GM10248 (cell line): ENCODE results near the gene CENPC.
"Not testable (repeated sequence)": the region's sequence is repeated elsewhere in the genome, so short reads cannot be mapped to it uniquely, and the experiment has no call there.

Experiments used
- CTCF ChIA-PET: fragments of 300-600 bp; sonication (Branson Sonifier 250); formaldehyde crosslinking; extraction: SDS; loops from one replicate; lab custom pipeline; 2021; ENCODE audit warnings: antibody characterized with exemption; lab: Yijun Ruan, JAX
- POLR2A ChIA-PET: fragments of 350-650 bp; sonication (Branson Sonifier 250); formaldehyde crosslinking; extraction: SDS; loops from one replicate; lab custom pipeline; 2020; ENCODE audit warnings: antibody characterized with exemption; lab: Yijun Ruan, JAX
- DNase-seq: peaks from one replicate; pipeline ENCODE4 v3.0.0; 2012; ENCODE audit errors: extremely low spot score
- CTCF ChIP-seq: IDR thresholded peaks from 2 replicates; pipeline ENCODE4 v1.5.1; 2012; ENCODE audit warnings: mild to moderate bottlenecking, low read depth; ENCODE audit errors: extremely low read depth, missing control alignments, control extremely low read depth

CENPC gene

GRCh38 chr4:67555447-67555846 is 10.1 kb upstream of the CENPC start:
- TF ChIP-seq CTCF: no peak
- POLR2A ChIA-PET: no interaction called here
- CTCF ChIA-PET: interaction anchor here (1.5 to 1.8 kb wide), 3 partner anchors 11 to 15 kb away, joined by 3 to 8 read pairs (median 4); no protein-coding TSS in a partner anchor
- DNase-seq: no peak

- ChIA-PET CTCF (interaction anchor here (0.7 to 2.4 kb wide), 4 partner anchors 9 to 357 kb away, joined by 3 to 5 read pairs (median 4); no protein-coding TSS in a partner anchor), POLR2A (no interaction called here)
- no peak for DNase-seq
- TF ChIP-seq CTCF: no peak
Observed at GRCh38 chr4:67554096-67554495, 8.8 kb upstream of the CENPC start.

GRCh38 chr4:67552146-67552792 is 7.0 kb upstream of the CENPC start:
- POLR2A ChIA-PET: not testable (repeated sequence)

GRCh38 chr4:67550857-67551256 is 5.6 kb upstream of the CENPC start:
- no peak for DNase-seq
- CTCF ChIA-PET: interaction anchor here (1.3 to 2.4 kb wide), 3 partner anchors 10 to 625 kb away, joined by 3 to 8 read pairs (median 4); no protein-coding TSS in a partner anchor
- no peak for TF ChIP-seq CTCF
- POLR2A ChIA-PET: interaction anchor here (0.6 to 0.7 kb wide), 2 partner anchors 148 to 439 kb away, joined by 3 to 4 read pairs; no protein-coding TSS in a partner anchor

More at GRCh38 chr4:67552146-67552792, 7.0 kb upstream of the CENPC start:
- not testable (repeated sequence) for DNase-seq
- CTCF ChIA-PET: interaction anchor here (0.7 to 2.4 kb wide), 6 partner anchors 10 to 176 kb away, joined by 3 to 5 read pairs (median 4); no protein-coding TSS in a partner anchor

- POLR2A ChIA-PET: interaction anchor here (0.6 to 0.7 kb wide), 2 partner anchors 148 to 439 kb away, joined by 3 to 4 read pairs; no protein-coding TSS in a partner anchor
- DNase-seq: no peak
- CTCF ChIA-PET: interaction anchor here (0.8 to 2.4 kb wide), 8 partner anchors 10 to 625 kb away, joined by 3 to 9 read pairs (median 4); no protein-coding TSS in a partner anchor
- no peak for TF ChIP-seq CTCF
Observed at GRCh38 chr4:67550451-67550850, 5.1 kb upstream of the CENPC start.

GRCh38 chr4:67549123-67549522 is 3.8 kb upstream of the CENPC start:
- ChIA-PET POLR2A (no interaction called here), CTCF (interaction anchor here (0.9 to 2.4 kb wide), 8 partner anchors 11 to 627 kb away, joined by 3 to 9 read pairs (median 4); no protein-coding TSS in a partner anchor)
- peak; percentile 73 for TF ChIP-seq CTCF
- DNase-seq: peak; percentile 32

- POLR2A ChIA-PET: no interaction called here
- no peak for DNase-seq
- no peak for TF ChIP-seq CTCF
- CTCF ChIA-PET: interaction anchor here (1.1 to 1.8 kb wide), 5 partner anchors 12 to 829 kb away, joined by 3 to 5 read pairs (median 4); no protein-coding TSS in a partner anchor
Observed at GRCh38 chr4:67546971-67547370, 1.7 kb upstream of the CENPC start.
